ENCODE measurements around the gene GABRG3. TPM values are rescaled to one million over a fixed set of nuclear protein-coding genes. Genes with fewer than 3 reads are reported as not detected.
A peak's percentile ranks its signal among the peaks of the same experiment; 100 is the strongest.

The GABRG3 gene
- total and polyA plus RNA-seq, 10 of the 15 experiments (the other 5 are each of a cell fraction or from before 2014, with no cell fraction given) = 0.15 TPM; not detected in 9

- RAD21 ChIA-PET (ENCODE audit: unreplicated experiment) = no interaction called here
- TF ChIP-seq CBFB (IDR thresholded peaks at IDR 0.05; ENCODE audit: low read depth) (no peak), SMC3 (IDR thresholded peaks at IDR 0.05; ENCODE audit: borderline replicate concordance, low read length) (peak; percentile 28; the same call in 1 of the 2 replicates), WRNIP1 (IDR thresholded peaks at IDR 0.05; ENCODE audit: borderline replicate concordance, low read depth, low read length) (no peak), ZNF622 (IDR thresholded peaks at IDR 0.05) (no peak), JUNB (IDR thresholded peaks at IDR 0.05) (no peak), HDAC6 (IDR thresholded peaks at IDR 0.05; ENCODE audit: unreplicated experiment) (no peak), CHD2 (IDR thresholded peaks at IDR 0.05; ENCODE audit: borderline replicate concordance, low read depth, low read length) (no peak), SRF (IDR thresholded peaks at IDR 0.05; ENCODE audit: low read depth in 2 of 2, low read length in 2 of 2) (no peak), EP300 (IDR thresholded peaks at IDR 0.05; ENCODE audit: borderline replicate concordance in 1 of 2, control insufficient read depth in 1 of 2, low read depth in 2 of 2, low read length in 2 of 2) (no peak), FOS (IDR thresholded peaks at IDR 0.05; ENCODE audit: borderline replicate concordance, extremely low read depth, insufficient read length) (no peak), NFYB (IDR thresholded peaks at IDR 0.05; ENCODE audit: insufficient read depth, low read depth, low read length) (no peak), CTCF (IDR thresholded peaks at IDR 0.05 in 2 of 3, conservative IDR thresholded peaks at IDR 0.05 in 1 of 3; ENCODE audit: control insufficient read depth in 2 of 3, extremely low read depth in 1 of 3, insufficient read depth in 1 of 3, low read depth in 3 of 3, low read length in 3 of 3) (peak; percentile 39 to 50 (median 40); a peak in 5 of 6 replicates), HDGF (IDR thresholded peaks at IDR 0.05) (no peak), IRF5 (IDR thresholded peaks at IDR 0.05; ENCODE audit: borderline replicate concordance) (no peak), YY1 (IDR thresholded peaks at IDR 0.05; ENCODE audit: low read depth, low read length) (no peak), BCL3 (IDR thresholded peaks at IDR 0.05; ENCODE audit: borderline replicate concordance, insufficient read depth, low read depth, low read length, poor library complexity, severe bottlenecking) (no peak), MEF2A (IDR thresholded peaks at IDR 0.05; ENCODE audit: insufficient read depth, low read depth, low read length) (no peak), SPI1 (IDR thresholded peaks at IDR 0.05; ENCODE audit: borderline replicate concordance, insufficient read depth, low read depth, low read length) (no peak), RAD21 (IDR thresholded peaks at IDR 0.05; ENCODE audit: insufficient read depth, low read depth, low read length) (peak; percentile 27; the same call in 1 of the 2 replicates), POLR2AphosphoS5 (IDR thresholded peaks at IDR 0.05; ENCODE audit: low read length) (no peak)
Observed at GRCh38 chr15:27017168-27017809, 46.3 kb downstream of the GABRG3 start.

More at GRCh38 chr15:27017168-27017809, 46.3 kb downstream of the GABRG3 start:
- FAIRE-seq (no peak), ATAC-seq (0 out of 3 replicates have a peak, but pooled peaks have one; percentile 21), DNase-seq (ENCODE audit: low read depth, low spot score) (peak; percentile 0)
- H3K9me3 ChIP-seq (replicated peaks; ENCODE audit: control insufficient read depth, insufficient read depth, low read length) = no peaks in the 10 kb centered on the region; the same call in 2 of the 3 replicates
- no peak overlapping the region for H3K9ac ChIP-seq (ENCODE audit: control insufficient read depth, insufficient read depth, low read length)
- in situ Hi-C loops (cut with MboI) (no loop called here), intact Hi-C loops (cut with micrococcal nuclease; ENCODE audit: unreplicated experiment) (loop anchor here (5.0 kb wide), 1 partner anchor 125 kb away; no protein-coding TSS in a partner anchor)
- ChIA-PET SMC1A (ENCODE audit: uncharacterized antibody, unreplicated experiment) (no interaction called here), CTCF (interaction anchor here (1.3 kb wide), 1 partner anchor 128 kb away, joined by 4 read pairs; no protein-coding TSS in a partner anchor), POLR2A (no interaction called here)
- H3K4me2 ChIP-seq (ENCODE audit: control insufficient read depth, insufficient read depth) = no peak overlapping the region
- no TSS peak for BruUV-seq (replicated peaks)
- H3K4me1 ChIP-seq (ENCODE audit: control insufficient read depth, insufficient read depth, low read length) = no peaks in the 10 kb centered on the region
- H3K27me3 ChIP-seq (replicated peaks in 1 of 2; ENCODE audit: control insufficient read depth in 2 of 2, insufficient read depth in 2 of 2, low read length in 1 of 2) = no peaks in the 10 kb centered on the region
- H4K20me1 ChIP-seq (ENCODE audit: control insufficient read depth, insufficient read depth) = no peaks in the 10 kb centered on the region
- no peak overlapping the region for H3K4me3 ChIP-seq
- no peak overlapping the region for H2AFZ ChIP-seq (ENCODE audit: control insufficient read depth, low read depth, low read length)
- no peaks in the 10 kb centered on the region for H3K36me3 ChIP-seq (ENCODE audit: control insufficient read depth in 2 of 2, insufficient read depth in 2 of 2, low read length in 1 of 2)
- H3K79me2 ChIP-seq (ENCODE audit: control insufficient read depth, insufficient read depth, low read length) = no peaks in the 10 kb centered on the region
- 32% methylated on average over 10 of the region's 10 CpGs for WGBS (ENCODE audit: insufficient coverage, insufficient replicate concordance, low lambda C conversion rate, missing lambda C conversion rate)
- H3K27ac ChIP-seq (ENCODE audit: control insufficient read depth, insufficient read depth) = no peak overlapping the region
